K562 (cell line): Measurements from ENCODE around the gene SERPIND1. TPM values are rescaled to one million over a fixed set of nuclear protein-coding genes. Genes with fewer than 3 reads are reported as not detected.

Source experiments
- ATAC-seq: fragments of 200-7000 bp; cut with Tn5 transposase; 3 replicates; pipeline ENCODE4 v1.9.1; 2020; ENCODE audit warnings: moderate library complexity
- BruUV-seq: library from RNA; stranded (reverse); fragments of 400-500 nt; replicated peaks from 2 replicates; lab custom pipeline; 2021; lab: Mats Ljungman, UMichigan
- CTCF ChIA-PET: fragments of 300-600 bp; formaldehyde crosslinking; extraction: SDS; loops from one replicate; lab custom pipeline; 2021; ENCODE audit warnings: low intra/inter-chr PET ratio; lab: Yijun Ruan, JAX
- POLR2A ChIA-PET: fragments of 300-600, 350-650 bp; sonication (Branson Sonifier 250); formaldehyde crosslinking; extraction: SDS; loops from one replicate; lab custom pipeline; 2021; ENCODE audit warnings: antibody characterized with exemption, inconsistent platforms; lab: Yijun Ruan, JAX
- DNase-seq, 4 experiments: peaks; one replicate each; pipeline versions ENCODE4 v3.0.0 to v3.0.0-alpha.2; 2011 to 2018; ENCODE audit warnings: low spot score in 3 of 4, mixed read lengths in 3 of 4; ENCODE audit errors: extremely low read depth in 1 of 4
- FAIRE-seq: peaks from 2 replicates; lab custom pipeline; 2011; peaks lifted over from hg19 to GRCh38; lab: Jason Lieb, UNC
- H2AFZ ChIP-seq: 2 replicates; pipeline ENCODE4 v1.6.0; 2011; ENCODE audit warnings: low read depth, low read length, control low read depth, inconsistent platforms
- H3K27ac ChIP-seq: fragments of 200-600 bp; 3 replicates; pipeline ENCODE4 v1.8.0; 2011; ENCODE audit warnings: low read depth, mild to moderate bottlenecking, control low read depth, inconsistent platforms, low read length, moderate library complexity, mixed read lengths; ENCODE audit errors: extremely low read depth
- H3K27me3 ChIP-seq, 2 experiments: fragments of 300-600 bp in 1 of 2; 2 replicates in 1 of 2; 3 replicates in 1 of 2; pipeline versions ENCODE4 v1.6.0 to v1.8.0; 2011; ENCODE audit warnings: inconsistent platforms in 2 of 2, low read length in 2 of 2, mild to moderate bottlenecking in 1 of 2, mixed read lengths in 1 of 2, moderate library complexity in 1 of 2; ENCODE audit not compliant: control insufficient read depth in 2 of 2, insufficient read depth in 2 of 2
- H3K36me3 ChIP-seq: fragments of 300-600 bp; 3 replicates; pipeline ENCODE4 v1.8.0; 2011; ENCODE audit warnings: mild to moderate bottlenecking, low read length, inconsistent platforms; ENCODE audit not compliant: control insufficient read depth, insufficient read depth
- H3K4me1 ChIP-seq, 2 experiments: fragments of 200-600 bp in 1 of 2; replicated peaks in 1 of 2; 2 replicates in 1 of 2; 3 replicates in 1 of 2; pipeline versions ENCODE4 v1.5.1 to v1.8.0; 2011; ENCODE audit warnings: inconsistent platforms in 2 of 2, low read length in 2 of 2, mild to moderate bottlenecking in 1 of 2, mixed read lengths in 1 of 2, moderate library complexity in 1 of 2; ENCODE audit not compliant: control insufficient read depth in 2 of 2, insufficient read depth in 2 of 2
- H3K4me2 ChIP-seq: 2 replicates; pipeline ENCODE4 v1.6.1; 2011; ENCODE audit warnings: low read length, control low read depth, inconsistent platforms, mixed read lengths; ENCODE audit not compliant: insufficient read depth
- H3K4me3 ChIP-seq: fragments of 200-600 bp; sonication (generic), shearing (Covaris generic); 2 replicates; pipeline ENCODE4 v1.5.1; 2016; ENCODE audit warnings: control low read depth, inconsistent platforms
- H3K79me2 ChIP-seq: fragments of 200-600 bp; 3 replicates; pipeline ENCODE4 v1.8.0; 2011; ENCODE audit warnings: low read length, inconsistent platforms; ENCODE audit not compliant: control insufficient read depth, insufficient read depth
- H3K9ac ChIP-seq, 2 experiments: 2 replicates each; pipeline versions ENCODE4 v1.6.0 to v1.6.1; 2011; ENCODE audit warnings: low read depth in 2 of 2, low read length in 2 of 2, control low read depth in 1 of 2, inconsistent platforms in 1 of 2, mild to moderate bottlenecking in 1 of 2, mixed read lengths in 1 of 2; ENCODE audit not compliant: insufficient read depth in 1 of 2
- H3K9me1 ChIP-seq: one replicate; pipeline ENCODE4 v1.6.0; 2011; ENCODE audit warnings: inconsistent platforms, mild to moderate bottlenecking, low read length, moderate library complexity; ENCODE audit not compliant: control insufficient read depth, insufficient read depth
- H3K9me3 ChIP-seq: replicated peaks from 2 replicates; pipeline ENCODE4 v1.5.1; 2011; ENCODE audit warnings: low read depth, low read length, inconsistent platforms; ENCODE audit not compliant: control insufficient read depth, insufficient read depth
- H4K20me1 ChIP-seq: replicated peaks from 2 replicates; pipeline ENCODE4 v1.6.1; 2011; ENCODE audit warnings: low read length, inconsistent platforms, mixed read lengths; ENCODE audit not compliant: control insufficient read depth, insufficient read depth
- GTF2A2 ChIP-seq: IDR thresholded peaks from 2 replicates; pipeline ENCODE4 v1.6.1; 2016; ENCODE audit warnings: mild to moderate bottlenecking, missing genetic modification characterization, missing compliant biosample characterization
- HNRNPH1 ChIP-seq: fragments of 200-400 bp; formaldehyde crosslinking; optimal IDR thresholded peaks from 2 replicates; pipeline ENCODE3; 2017; ENCODE audit warnings: low read depth, mild to moderate bottlenecking, low read length, moderate library complexity
- ZBTB1 ChIP-seq: sonication (generic); formaldehyde crosslinking; IDR thresholded peaks from 2 replicates; pipeline ENCODE4 v1.8.1; 2023; ENCODE audit warnings: missing genetic modification reagents, low read depth, mild to moderate bottlenecking, borderline replicate concordance
- ZNF41 ChIP-seq: fragments of 250-450 bp; sonication (Bioruptor Pico); conservative IDR thresholded peaks from 2 replicates; pipeline ENCODE4 v1.4.0; 2020; ENCODE audit warnings: mild to moderate bottlenecking
- WGBS: fragments of 100-300 bp; shearing (Covaris generic); methylation state at CpG from one replicate; pipeline ENCODE4 v1.1.6; 2016; ENCODE audit warnings: low coverage, mixed read lengths; ENCODE audit not compliant: insufficient coverage; ENCODE audit errors: missing lambda C conversion rate; 5-methylcytosine and 5-hydroxymethylcytosine counted together
- in situ Hi-C: fragments of 300-500 bp; cut with MboI; formaldehyde crosslinking; loops from 4 replicates; pipeline ENCODE4 v1.15.0; 2018; ENCODE audit warnings: inconsistent platforms, mixed read lengths
- intact Hi-C: fragments of 100-400 bp; cut with micrococcal nuclease; formaldehyde crosslinking; loops from 2 replicates; pipeline ENCODE4 v1.14.2; 2022
- polyA plus RNA-seq, 8 experiments: library from polyadenylated mRNA; depleted of rRNA in 4 of 8; stranded (reverse) in 5 of 8; unstranded in 3 of 8; fragments of >200 nt; fragmentation: Nextera tagmentation in 2 of 8; fragmentation: Illumina TruSeq in 1 of 8; extraction: Ambion mirVana in 2 of 8; extraction: Trizol in 1 of 8; gene quantifications; 2 replicates each; pipeline versions ENCODE4 v1.2.1 to v1.2.3, GENCODE V29; 2011 to 2014; ENCODE audit warnings: inconsistent platforms in 1 of 8, missing spikeins in 1 of 8
- total RNA-seq, 7 experiments: library from RNA; depleted of rRNA in 6 of 7; stranded (reverse); fragments of >200 nt in 6 of 7; fragmentation: Illumina TruSeq in 2 of 7; extraction: Trizol in 2 of 7; gene quantifications; 2 replicates each; pipeline versions ENCODE4 v1.2.1 to v1.2.3, GENCODE V29; 2011 to 2021; ENCODE audit warnings: low replicate concordance in 1 of 7
- TF ChIP-seq, protein P1 (sequence below): fragments of 250-450 bp; sonication (Bioruptor Pico); IDR thresholded peaks from 2 replicates; pipeline ENCODE4 v1.4.0; 2020
- TF ChIP-seq, protein P2 (sequence below), 2 experiments: fragments of 450-650 bp; formaldehyde crosslinking in 1 of 2; IDR thresholded peaks; 2 replicates each; pipeline versions ENCODE4 v1.4.0 to v1.6.1; 2014 to 2020; ENCODE audit warnings: mild to moderate bottlenecking in 2 of 2, borderline replicate concordance in 1 of 2, low read depth in 1 of 2
- TF ChIP-seq, protein P3 (sequence below), 3 experiments: IDR thresholded peaks in 2 of 3; conservative IDR thresholded peaks in 1 of 3; 2 replicates each; pipeline ENCODE4 v1.5.1; 2011 to 2012; ENCODE audit warnings: low read length in 3 of 3, mild to moderate bottlenecking in 3 of 3, control low read depth in 2 of 3, improper control_type of control experiment in 1 of 3, inconsistent platforms in 1 of 3, low read depth in 1 of 3, mixed read lengths in 1 of 3, moderate library complexity in 1 of 3; ENCODE audit not compliant: insufficient read depth in 2 of 3
- TF ChIP-seq, protein P4 (sequence below), 2 experiments: fragments of 250-450 bp in 1 of 2; fragments of 450-650 bp in 1 of 2; sonication (Bioruptor Pico) in 1 of 2; IDR thresholded peaks; 2 replicates each; pipeline versions ENCODE4 v1.6.1 to v1.8.0; 2016 to 2021; ENCODE audit warnings: mild to moderate bottlenecking in 2 of 2, moderate library complexity in 2 of 2, missing compliant biosample characterization in 1 of 2, missing genetic modification characterization in 1 of 2

Gene SERPIND1
- total and polyA plus RNA-seq, 9 of the 15 experiments (the other 6 are each of a cell fraction or from before 2014, with no cell fraction given), result 0.04 to 0.11 (median 0.09) TPM; not detected in 6

DNA sequence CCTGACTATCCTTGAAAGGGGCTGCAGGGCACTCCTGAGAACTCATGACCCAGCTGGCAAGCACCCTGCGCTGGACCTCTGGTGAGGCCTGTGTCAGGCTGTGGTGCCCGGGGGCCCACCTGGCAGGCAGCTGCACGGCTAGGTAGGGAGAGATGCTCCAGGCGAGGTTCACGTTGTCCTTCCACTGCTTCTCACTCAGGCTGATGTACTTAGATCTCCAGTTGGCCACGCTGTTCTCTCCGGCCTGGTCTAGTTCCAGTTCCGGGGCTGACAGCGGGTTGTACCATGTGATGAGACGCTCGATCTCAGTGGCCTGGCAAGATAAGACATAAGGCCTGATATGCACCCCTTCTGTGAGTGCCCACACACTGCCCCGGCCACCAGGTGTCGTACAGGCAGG is 44.7 kb upstream of the SERPIND1 start:
- H3K9ac ChIP-seq, result peak overlapping the region in 1 of 2 experiments; percentile 27; a peak in 2 of 4 replicates
- in situ Hi-C loops, result no loop called here
- H3K4me2 ChIP-seq, result no peak overlapping the region
- no peaks in the 10 kb centered on the region for H3K27me3 ChIP-seq
- DNase-seq (no peak), FAIRE-seq (no peak), ATAC-seq (no peak)
- peaks cover 0 to 9% of the 10 kb centered on the region in 2 experiments; a peak in 2 of 5 replicates for H3K4me1 ChIP-seq
- H3K9me1 ChIP-seq, result peaks cover 6% of the 10 kb centered on the region
- peaks cover 63% of the 10 kb centered on the region for H3K36me3 ChIP-seq
- CTCF ChIA-PET, result no interaction called here
- no peaks in the 10 kb centered on the region for H3K9me3 ChIP-seq
- no TSS peak for BruUV-seq
- intact Hi-C loops, result no loop called here
- no peak overlapping the region for H2AFZ ChIP-seq
- 87% methylated on average over 13 of the region's 13 CpGs for WGBS
- H3K27ac ChIP-seq, result no peak overlapping the region
- POLR2A ChIA-PET, result interaction anchor here (0.7 to 1.3 kb wide), 4 partner anchors 17 to 917 kb away, joined by 3 read pairs; partner anchors contain the start of gene DGCR6L
- H3K4me3 ChIP-seq, result no peak overlapping the region
- no peaks in the 10 kb centered on the region; the same call in 1 of the 2 replicates for H4K20me1 ChIP-seq
- no peaks in the 10 kb centered on the region for H3K79me2 ChIP-seq
- TF ChIP-seq ZBTB1 (CRISPR knock-in tag) (no peak), HNRNPH1 (no peak), GTF2A2 (tag) (no peak), ZNF41 (CRISPR knock-in tag) (no peak)
- TF ChIP-seq, protein P1, sequence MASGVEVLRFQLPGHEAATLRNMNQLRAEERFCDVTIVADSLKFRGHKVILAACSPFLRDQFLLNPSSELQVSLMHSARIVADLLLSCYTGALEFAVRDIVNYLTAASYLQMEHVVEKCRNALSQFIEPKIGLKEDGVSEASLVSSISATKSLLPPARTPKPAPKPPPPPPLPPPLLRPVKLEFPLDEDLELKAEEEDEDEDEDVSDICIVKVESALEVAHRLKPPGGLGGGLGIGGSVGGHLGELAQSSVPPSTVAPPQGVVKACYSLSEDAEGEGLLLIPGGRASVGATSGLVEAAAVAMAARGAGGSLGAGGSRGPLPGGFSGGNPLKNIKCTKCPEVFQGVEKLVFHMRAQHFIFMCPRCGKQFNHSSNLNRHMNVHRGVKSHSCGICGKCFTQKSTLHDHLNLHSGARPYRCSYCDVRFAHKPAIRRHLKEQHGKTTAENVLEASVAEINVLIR, result no peak
- TF ChIP-seq, protein P2, sequence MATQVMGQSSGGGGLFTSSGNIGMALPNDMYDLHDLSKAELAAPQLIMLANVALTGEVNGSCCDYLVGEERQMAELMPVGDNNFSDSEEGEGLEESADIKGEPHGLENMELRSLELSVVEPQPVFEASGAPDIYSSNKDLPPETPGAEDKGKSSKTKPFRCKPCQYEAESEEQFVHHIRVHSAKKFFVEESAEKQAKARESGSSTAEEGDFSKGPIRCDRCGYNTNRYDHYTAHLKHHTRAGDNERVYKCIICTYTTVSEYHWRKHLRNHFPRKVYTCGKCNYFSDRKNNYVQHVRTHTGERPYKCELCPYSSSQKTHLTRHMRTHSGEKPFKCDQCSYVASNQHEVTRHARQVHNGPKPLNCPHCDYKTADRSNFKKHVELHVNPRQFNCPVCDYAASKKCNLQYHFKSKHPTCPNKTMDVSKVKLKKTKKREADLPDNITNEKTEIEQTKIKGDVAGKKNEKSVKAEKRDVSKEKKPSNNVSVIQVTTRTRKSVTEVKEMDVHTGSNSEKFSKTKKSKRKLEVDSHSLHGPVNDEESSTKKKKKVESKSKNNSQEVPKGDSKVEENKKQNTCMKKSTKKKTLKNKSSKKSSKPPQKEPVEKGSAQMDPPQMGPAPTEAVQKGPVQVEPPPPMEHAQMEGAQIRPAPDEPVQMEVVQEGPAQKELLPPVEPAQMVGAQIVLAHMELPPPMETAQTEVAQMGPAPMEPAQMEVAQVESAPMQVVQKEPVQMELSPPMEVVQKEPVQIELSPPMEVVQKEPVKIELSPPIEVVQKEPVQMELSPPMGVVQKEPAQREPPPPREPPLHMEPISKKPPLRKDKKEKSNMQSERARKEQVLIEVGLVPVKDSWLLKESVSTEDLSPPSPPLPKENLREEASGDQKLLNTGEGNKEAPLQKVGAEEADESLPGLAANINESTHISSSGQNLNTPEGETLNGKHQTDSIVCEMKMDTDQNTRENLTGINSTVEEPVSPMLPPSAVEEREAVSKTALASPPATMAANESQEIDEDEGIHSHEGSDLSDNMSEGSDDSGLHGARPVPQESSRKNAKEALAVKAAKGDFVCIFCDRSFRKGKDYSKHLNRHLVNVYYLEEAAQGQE (IDR thresholded peaks at IDR 0.05; ENCODE audit: borderline replicate concordance), result no peak
- TF ChIP-seq, protein P2 (CRISPR knock-in tag; IDR thresholded peaks at IDR 0.05; ENCODE audit: low read depth), result no peak
- TF ChIP-seq, protein P3, sequence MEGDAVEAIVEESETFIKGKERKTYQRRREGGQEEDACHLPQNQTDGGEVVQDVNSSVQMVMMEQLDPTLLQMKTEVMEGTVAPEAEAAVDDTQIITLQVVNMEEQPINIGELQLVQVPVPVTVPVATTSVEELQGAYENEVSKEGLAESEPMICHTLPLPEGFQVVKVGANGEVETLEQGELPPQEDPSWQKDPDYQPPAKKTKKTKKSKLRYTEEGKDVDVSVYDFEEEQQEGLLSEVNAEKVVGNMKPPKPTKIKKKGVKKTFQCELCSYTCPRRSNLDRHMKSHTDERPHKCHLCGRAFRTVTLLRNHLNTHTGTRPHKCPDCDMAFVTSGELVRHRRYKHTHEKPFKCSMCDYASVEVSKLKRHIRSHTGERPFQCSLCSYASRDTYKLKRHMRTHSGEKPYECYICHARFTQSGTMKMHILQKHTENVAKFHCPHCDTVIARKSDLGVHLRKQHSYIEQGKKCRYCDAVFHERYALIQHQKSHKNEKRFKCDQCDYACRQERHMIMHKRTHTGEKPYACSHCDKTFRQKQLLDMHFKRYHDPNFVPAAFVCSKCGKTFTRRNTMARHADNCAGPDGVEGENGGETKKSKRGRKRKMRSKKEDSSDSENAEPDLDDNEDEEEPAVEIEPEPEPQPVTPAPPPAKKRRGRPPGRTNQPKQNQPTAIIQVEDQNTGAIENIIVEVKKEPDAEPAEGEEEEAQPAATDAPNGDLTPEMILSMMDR (IDR thresholded peaks at IDR 0.05 in 2 of 3, conservative IDR thresholded peaks at IDR 0.05 in 1 of 3; ENCODE audit: insufficient read depth in 2 of 3, low read depth in 1 of 3, low read length in 3 of 3), result peak in 2 of 3 experiments; percentile 6 to 40; a peak in 2 of 6 replicates
- TF ChIP-seq, protein P4, sequence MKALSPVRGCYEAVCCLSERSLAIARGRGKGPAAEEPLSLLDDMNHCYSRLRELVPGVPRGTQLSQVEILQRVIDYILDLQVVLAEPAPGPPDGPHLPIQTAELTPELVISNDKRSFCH (CRISPR knock-in tag; IDR thresholded peaks at IDR 0.05), result no peak
- TF ChIP-seq, protein P4 (tag; IDR thresholded peaks at IDR 0.05), result no peak
